Astrocyte of the spinal cord (primary cell): ENCODE data around the gene CELF1.
A peak's percentile ranks its signal among the peaks of the same experiment; 100 is the strongest.
"Not testable (repeated sequence)": the region's sequence is repeated elsewhere in the genome, so short reads cannot be mapped to it uniquely, and the experiment has no call there.

Source experiments
- DNase-seq: peaks from one replicate; pipeline ENCODE4 v3.0.0; 2011; ENCODE audit warnings: low read depth, low spot score
- H3K4me3 ChIP-seq: 2 replicates; pipeline ENCODE4 v1.5.1; 2011; ENCODE audit warnings: low read depth, mild to moderate bottlenecking, low read length, moderate library complexity
- CTCF ChIP-seq: IDR thresholded peaks from 2 replicates; pipeline ENCODE4 v1.5.1; 2012; ENCODE audit warnings: low read depth, mild to moderate bottlenecking, low read length, inconsistent platforms
- in situ Hi-C: cut with HindIII; loops from 2 replicates; pipeline ENCODE4 v1.10.0; 2017; ENCODE audit warnings: low sequenced_read_pairs

Gene CELF1

GRCh38 chr11:47558695-47559094, 5.8 kb upstream of the CELF1 start:
- no peak for DNase-seq
- TF ChIP-seq CTCF, result no peak
- in situ Hi-C loops, result no loop called here
- H3K4me3 ChIP-seq, result no peak overlapping the region

- in situ Hi-C loops, DNase-seq, H3K4me3 ChIP-seq: not testable (repeated sequence)
Observed at GRCh38 chr11:47557004-47557403, 4.1 kb upstream of the CELF1 start.

- TF ChIP-seq CTCF, result no peak
- no peak for DNase-seq
- H3K4me3 ChIP-seq, result peak overlapping the region; percentile 55
- in situ Hi-C loops, result no loop called here
Observed at GRCh38 chr11:47553406-47553743, 443 bp upstream of the CELF1 start.

GRCh38 chr11:47552056-47552565, 821 bp downstream of the CELF1 start:
- in situ Hi-C loops, result no loop called here
- H3K4me3 ChIP-seq, result peak overlapping the region; percentile 98
- peak; percentile 46 for DNase-seq
- no peak for TF ChIP-seq CTCF

GRCh38 chr11:47551086-47551485, 1.8 kb downstream of the CELF1 start:
- TF ChIP-seq CTCF, result peak; percentile 49

GRCh38 chr11:47550288-47551047, 2.5 kb downstream of the CELF1 start:
- TF ChIP-seq CTCF, result no peak
- no peak overlapping the region for H3K4me3 ChIP-seq
- no peak for DNase-seq
- in situ Hi-C loops, result no loop called here

More at GRCh38 chr11:47551086-47551485, 1.8 kb downstream of the CELF1 start:
- DNase-seq, result no peak
- H3K4me3 ChIP-seq, result no peak overlapping the region
- in situ Hi-C loops, result no loop called here

GRCh38 chr11:47546274-47546673, 6.7 kb downstream of the CELF1 start:
- DNase-seq, in situ Hi-C loops, H3K4me3 ChIP-seq: not testable (repeated sequence)

- no peak for TF ChIP-seq CTCF
Observed at GRCh38 chr11:47545298-47545697, 7.6 kb downstream of the CELF1 start.

More at GRCh38 chr11:47545298-47545697, 7.6 kb downstream of the CELF1 start:
- in situ Hi-C loops, result no loop called here
- no peak for DNase-seq
- no peak overlapping the region for H3K4me3 ChIP-seq
